CD4-positive, alpha-beta T cell treated with Interleukin-17A for 4 hours (primary cell): ENCODE measurements around the gene FOXD4L4.
"Not testable (repeated sequence)": the region's sequence is repeated elsewhere in the genome, so short reads cannot be mapped to it uniquely, and the experiment has no call there.

Experiments
- DNase-seq: peaks from one replicate; pipeline ENCODE4 v3.0.0-alpha.2; 2020; ENCODE audit warnings: mixed read lengths

Gene FOXD4L4

GRCh38 chr9:65737096-65737564 is at the start of gene FOXD4L4:
Gene FOXD4L4 (plus strand): TSS chr9:65737146. CDS start chr9:65737146, 0 bp downstream.
- not testable (repeated sequence) for DNase-seq

GRCh38 chr9:65703550-65703949 is 33.4 kb upstream of the FOXD4L4 start:
- not testable (repeated sequence) for DNase-seq

- DNase-seq, result not testable (repeated sequence)
Observed at GRCh38 chr9:65714445-65714844, 22.5 kb upstream of the FOXD4L4 start.

GRCh38 chr9:65738133-65738532 is 1.2 kb downstream of the FOXD4L4 start:
- DNase-seq, result not testable (repeated sequence)
